Ramos (cell line): ENCODE results near the gene PCNX3.
"Not testable (repeated sequence)": the region's sequence is repeated elsewhere in the genome, so short reads cannot be mapped to it uniquely, and the experiment has no call there.

Source experiments
- in situ Hi-C: fragments of 300-500 bp; cut with MboI; formaldehyde crosslinking; loops from one replicate; pipeline ENCODE4 v1.14.3; 2022; ENCODE audit warnings: low sequenced_read_pairs; ENCODE audit not compliant: unreplicated experiment

The PCNX3 gene

GRCh38 chr11:65651589-65652510 is 36.3 kb downstream of the PCNX3 start:
- in situ Hi-C loops: no loop called here

DNA sequence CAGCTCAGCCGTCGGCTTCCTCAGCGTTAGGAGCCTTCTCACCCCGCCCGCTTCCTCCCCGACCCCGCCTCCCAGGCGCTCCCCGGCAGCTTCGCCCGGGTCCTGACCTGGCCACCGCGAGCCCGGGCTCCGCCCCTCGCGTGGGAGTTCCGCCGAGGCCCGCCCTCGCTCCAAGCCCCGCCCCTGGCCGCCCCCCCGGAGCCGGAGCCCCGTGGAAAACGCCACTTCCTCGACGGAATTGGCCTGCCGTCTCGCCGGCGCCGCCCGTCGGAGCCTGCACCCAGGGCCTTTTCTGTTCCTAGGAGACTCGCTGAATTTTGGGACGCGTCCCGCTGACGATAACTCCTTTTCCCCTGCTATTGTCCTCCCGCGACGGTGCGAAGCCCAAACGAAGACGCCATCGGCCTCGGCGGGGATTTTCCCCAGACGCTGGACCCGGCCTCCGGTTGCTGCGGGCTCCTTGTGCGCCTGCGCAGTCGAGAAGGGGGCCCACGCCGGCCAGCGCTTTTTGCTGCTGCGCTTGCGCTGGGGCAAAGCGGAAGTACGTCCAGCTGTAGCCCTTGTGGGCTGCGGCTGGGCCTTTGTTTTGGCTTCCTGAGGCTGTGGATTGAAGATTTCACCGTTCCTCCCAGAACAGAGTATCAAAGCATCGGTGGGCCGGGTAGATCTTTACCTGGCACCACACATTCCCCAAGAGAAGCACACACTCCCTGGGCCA is 37.1 kb downstream of the PCNX3 start:
- in situ Hi-C loops: no loop called here

- in situ Hi-C loops: no loop called here
Observed at GRCh38 chr11:65653229-65654225, 38.0 kb downstream of the PCNX3 start.

- in situ Hi-C loops: no loop called here
Observed at GRCh38 chr11:65654375-65655349, 39.1 kb downstream of the PCNX3 start.

DNA sequence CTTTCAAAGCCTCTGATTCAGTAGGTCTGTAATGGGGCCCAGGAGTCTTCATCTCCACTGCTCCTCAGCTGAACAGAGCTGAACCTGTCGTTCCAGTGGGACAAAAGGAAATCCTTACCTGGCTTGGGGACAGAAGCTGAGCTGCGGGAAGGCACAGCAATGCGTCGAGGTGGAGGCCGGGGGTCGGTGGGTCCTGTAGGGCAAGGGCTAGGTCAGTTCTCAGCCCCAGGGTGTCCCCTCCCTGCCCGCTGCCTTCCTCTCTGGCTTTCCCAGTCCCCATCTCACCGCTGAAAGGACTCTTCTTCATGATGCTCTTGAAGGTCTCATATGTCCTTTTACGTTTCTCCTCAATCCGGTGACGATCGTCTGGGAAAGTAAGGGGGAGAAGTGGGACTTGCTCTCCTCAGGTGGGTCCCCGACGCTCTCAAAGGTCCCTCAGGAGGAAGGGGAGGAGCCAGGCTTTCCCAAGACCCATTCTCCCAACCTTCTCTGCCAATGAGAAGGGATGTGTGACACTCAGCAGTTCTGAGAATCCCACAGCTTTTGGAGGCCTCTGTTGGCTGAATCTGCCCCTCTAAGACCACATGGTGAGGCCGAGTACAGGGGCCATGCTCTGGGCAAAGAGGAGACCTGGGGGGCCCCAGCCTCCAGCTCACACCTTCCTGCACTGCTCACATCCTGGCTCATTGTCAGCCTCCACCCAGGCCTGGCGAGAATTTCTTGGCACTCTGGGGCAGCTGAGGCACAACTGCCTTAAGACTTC is 40.2 kb downstream of the PCNX3 start:
- in situ Hi-C loops: no loop called here

DNA sequence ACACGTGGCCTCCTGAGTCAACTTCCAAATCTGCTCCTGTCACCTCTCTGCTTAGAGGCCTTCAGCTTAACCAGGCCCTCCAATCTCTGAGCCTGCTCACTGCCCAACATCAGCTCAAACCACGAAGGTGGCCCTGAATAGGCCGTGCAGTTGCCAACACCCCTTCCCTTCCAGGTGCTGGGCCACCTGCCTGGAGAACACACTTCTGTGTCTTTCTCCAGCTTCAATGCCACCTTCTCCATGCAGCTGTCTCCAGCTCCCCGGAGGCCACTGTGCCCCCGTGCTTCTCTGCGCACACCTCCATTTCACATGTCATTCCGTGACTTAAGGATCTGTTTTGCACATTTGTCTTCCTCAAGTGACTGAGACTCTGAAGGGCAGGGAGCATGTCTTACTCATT is 41.9 kb downstream of the PCNX3 start:
- in situ Hi-C loops: no loop called here

GRCh38 chr11:65658174-65659021 is 42.8 kb downstream of the PCNX3 start:
- in situ Hi-C loops: no loop called here

GRCh38 chr11:65660038-65660437 is 44.5 kb downstream of the PCNX3 start:
- in situ Hi-C loops: no loop called here

DNA sequence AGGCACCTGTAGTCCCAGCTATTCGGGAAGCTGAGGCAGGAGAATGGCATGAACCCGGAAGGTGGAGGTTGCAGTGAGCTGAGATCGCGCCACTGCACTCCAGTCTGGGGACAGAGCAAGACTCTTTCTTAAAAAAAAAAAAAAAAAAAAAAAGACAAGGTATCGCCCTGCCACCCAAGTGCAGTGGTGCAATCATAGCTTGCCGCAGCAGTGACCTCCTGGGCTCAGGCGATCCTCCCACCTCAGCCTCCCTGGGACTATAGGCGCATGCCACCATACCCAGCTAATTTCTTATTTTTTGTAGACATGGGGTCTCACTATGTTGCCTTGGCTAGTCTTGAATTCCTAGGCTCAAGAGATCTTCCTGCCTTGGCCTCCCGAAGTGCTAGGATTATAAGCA is 45.3 kb downstream of the PCNX3 start:
- in situ Hi-C loops: not testable (repeated sequence)

- in situ Hi-C loops: no loop called here
Observed at GRCh38 chr11:65661599-65662246, 46.1 kb downstream of the PCNX3 start.

- in situ Hi-C loops: no loop called here
Observed at GRCh38 chr11:65662247-65662798, 46.7 kb downstream of the PCNX3 start.

GRCh38 chr11:65662799-65663638 is 47.4 kb downstream of the PCNX3 start, which contains the start of gene RELA:
Gene RELA (minus strand): TSS chr11:65662916. CDS start chr11:65662832, 84 bp downstream.
- in situ Hi-C loops: no loop called here

GRCh38 chr11:65663639-65664200 is 48.1 kb downstream of the PCNX3 start:
- in situ Hi-C loops: no loop called here

DNA sequence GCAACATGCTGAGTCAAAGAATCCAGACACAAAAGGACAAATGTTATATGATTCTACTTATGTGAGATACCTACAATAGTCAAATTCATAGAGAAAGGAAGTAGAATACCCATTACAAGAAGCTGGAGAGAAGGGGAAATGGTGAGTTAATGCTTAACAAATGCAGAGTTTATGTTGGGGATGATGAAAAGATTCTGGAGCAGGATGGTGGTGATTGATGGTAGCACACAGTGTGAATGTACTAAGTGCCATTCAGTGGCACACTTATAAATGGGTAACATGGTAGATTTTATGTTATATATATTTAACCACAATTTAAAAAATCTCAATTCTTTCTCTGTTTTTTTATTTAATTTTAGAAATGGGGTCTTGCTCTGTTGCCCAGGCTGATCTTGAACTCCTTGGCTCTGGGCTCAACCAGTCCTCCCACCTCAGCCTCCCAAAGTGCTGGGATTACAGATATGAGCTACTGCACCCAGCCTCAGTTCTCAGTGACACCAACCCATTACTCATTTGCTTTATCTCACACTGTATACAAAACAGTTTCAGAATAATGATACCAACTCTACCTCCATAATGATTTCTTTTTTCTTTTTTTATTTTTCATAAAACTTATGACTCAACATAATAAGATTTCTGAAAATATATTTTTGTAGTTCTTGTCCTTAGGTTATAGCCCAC is 56.7 kb downstream of the PCNX3 start:
- in situ Hi-C loops: no loop called here

DNA sequence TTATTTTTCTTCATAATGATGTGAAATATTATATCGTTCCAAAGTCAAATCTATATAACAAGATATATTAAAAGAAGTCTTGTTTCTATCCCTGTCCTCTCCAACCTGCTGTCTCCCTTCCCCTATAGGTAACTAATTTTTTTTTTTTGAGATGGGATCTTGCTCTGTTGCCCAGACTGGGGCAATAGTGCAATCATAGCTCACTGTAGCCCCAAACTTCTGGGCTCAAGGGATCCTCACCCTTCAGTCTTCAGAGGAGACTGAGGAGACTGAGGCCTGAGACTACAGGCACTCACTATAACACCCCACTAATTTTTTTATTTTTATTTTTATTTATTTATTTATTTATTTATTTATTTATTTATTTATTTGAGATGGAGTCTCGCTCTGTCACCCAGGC is 57.4 kb downstream of the PCNX3 start:
- in situ Hi-C loops: no loop called here
